Esophagus muscularis mucosa (tissue), 4 donors: ENCODE results near the gene TAS2R5.

Experiments used
- CTCF ChIP-seq, 3 experiments: fragments of 200-600 bp in 2 of 3; fragments of 450-650 bp in 1 of 3; sonication (generic) in 2 of 3; IDR thresholded peaks; one replicate each; pipeline ENCODE4 v1.5.1; 2017 to 2019; ENCODE audit warnings: antibody characterized with exemption in 3 of 3, mild to moderate bottlenecking in 2 of 3, moderate library complexity in 1 of 3
- EP300 ChIP-seq: sonication (generic); formaldehyde crosslinking; IDR thresholded peaks from one replicate; pipeline ENCODE4 v1.6.1; 2017; ENCODE audit warnings: antibody characterized with exemption
- POLR2A ChIP-seq: fragments of 450-650 bp; IDR thresholded peaks from one replicate; pipeline ENCODE4 v1.6.1; 2017; ENCODE audit warnings: antibody characterized with exemption, moderate library complexity, mild to moderate bottlenecking, low read depth
- POLR2AphosphoS5 ChIP-seq, 2 donors: sonication (generic); formaldehyde crosslinking; IDR thresholded peaks; one replicate each; pipeline ENCODE4 v1.6.1; 2017; ENCODE audit warnings: antibody characterized with exemption in 2 of 2

- no peak for TF ChIP-seq CTCF (IDR thresholded peaks at IDR 0.05)
- no peak for TF ChIP-seq POLR2A
- TF ChIP-seq POLR2AphosphoS5 (IDR thresholded peaks at IDR 0.05), result no peak
- no peak for TF ChIP-seq EP300
Observed at GRCh38 chr7:141789917-141790316, at the start of gene TAS2R5.
